ENCODE measurements around the gene PEX14. TPM values are rescaled to one million over a fixed set of nuclear protein-coding genes. Genes with fewer than 3 reads are reported as not detected.
A peak's percentile ranks its signal among the peaks of the same experiment; 100 is the strongest.

PEX14 gene
- polyA plus RNA-seq, 1 donor from 2014 or later, result 13.5 TPM

- H3K27me3 ChIP-seq (ENCODE audit: insufficient read depth, low read depth, low read length), result no peaks in the 10 kb centered on the region
- H3K4me2 ChIP-seq (ENCODE audit: low read length), result no peak overlapping the region
- H2AFZ ChIP-seq (ENCODE audit: low read depth, low read length), result no peak overlapping the region
- H3K27ac ChIP-seq (ENCODE audit: low read length), result no peak overlapping the region
- TF ChIP-seq CTCF (IDR thresholded peaks at IDR 0.05; ENCODE audit: poor library complexity, severe bottlenecking) (no peak), EZH2 (IDR thresholded peaks at IDR 0.05; ENCODE audit: borderline replicate concordance, insufficient read depth, low read length, poor library complexity, severe bottlenecking) (no peak), POLR2AphosphoS5 (IDR thresholded peaks at IDR 0.05) (no peak), TAF1 (IDR thresholded peaks at IDR 0.05; ENCODE audit: low read depth) (no peak), SMC3 (conservative IDR thresholded peaks at IDR 0.05; ENCODE audit: poor library complexity) (no peak), MXI1 (conservative IDR thresholded peaks at IDR 0.05; ENCODE audit: poor library complexity, severe bottlenecking) (no peak), EP300 (conservative IDR thresholded peaks at IDR 0.05; ENCODE audit: poor library complexity, severe bottlenecking) (no peak), RAD21 (conservative IDR thresholded peaks at IDR 0.05) (no peak)
- TF ChIP-seq, protein P1, sequence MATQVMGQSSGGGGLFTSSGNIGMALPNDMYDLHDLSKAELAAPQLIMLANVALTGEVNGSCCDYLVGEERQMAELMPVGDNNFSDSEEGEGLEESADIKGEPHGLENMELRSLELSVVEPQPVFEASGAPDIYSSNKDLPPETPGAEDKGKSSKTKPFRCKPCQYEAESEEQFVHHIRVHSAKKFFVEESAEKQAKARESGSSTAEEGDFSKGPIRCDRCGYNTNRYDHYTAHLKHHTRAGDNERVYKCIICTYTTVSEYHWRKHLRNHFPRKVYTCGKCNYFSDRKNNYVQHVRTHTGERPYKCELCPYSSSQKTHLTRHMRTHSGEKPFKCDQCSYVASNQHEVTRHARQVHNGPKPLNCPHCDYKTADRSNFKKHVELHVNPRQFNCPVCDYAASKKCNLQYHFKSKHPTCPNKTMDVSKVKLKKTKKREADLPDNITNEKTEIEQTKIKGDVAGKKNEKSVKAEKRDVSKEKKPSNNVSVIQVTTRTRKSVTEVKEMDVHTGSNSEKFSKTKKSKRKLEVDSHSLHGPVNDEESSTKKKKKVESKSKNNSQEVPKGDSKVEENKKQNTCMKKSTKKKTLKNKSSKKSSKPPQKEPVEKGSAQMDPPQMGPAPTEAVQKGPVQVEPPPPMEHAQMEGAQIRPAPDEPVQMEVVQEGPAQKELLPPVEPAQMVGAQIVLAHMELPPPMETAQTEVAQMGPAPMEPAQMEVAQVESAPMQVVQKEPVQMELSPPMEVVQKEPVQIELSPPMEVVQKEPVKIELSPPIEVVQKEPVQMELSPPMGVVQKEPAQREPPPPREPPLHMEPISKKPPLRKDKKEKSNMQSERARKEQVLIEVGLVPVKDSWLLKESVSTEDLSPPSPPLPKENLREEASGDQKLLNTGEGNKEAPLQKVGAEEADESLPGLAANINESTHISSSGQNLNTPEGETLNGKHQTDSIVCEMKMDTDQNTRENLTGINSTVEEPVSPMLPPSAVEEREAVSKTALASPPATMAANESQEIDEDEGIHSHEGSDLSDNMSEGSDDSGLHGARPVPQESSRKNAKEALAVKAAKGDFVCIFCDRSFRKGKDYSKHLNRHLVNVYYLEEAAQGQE (IDR thresholded peaks at IDR 0.05; ENCODE audit: borderline replicate concordance), result no peak
- no peaks in the 10 kb centered on the region for H3K9me2 ChIP-seq (ENCODE audit: insufficient read depth, low read length)
- H3K4me3 ChIP-seq (ENCODE audit: low read length), result no peak overlapping the region
- H3K9me3 ChIP-seq (ENCODE audit: low read length), result no peaks in the 10 kb centered on the region
- no peaks in the 10 kb centered on the region for H3K36me3 ChIP-seq (ENCODE audit: insufficient read depth, low read length)
- H3K9ac ChIP-seq (ENCODE audit: low read length), result no peak overlapping the region
- no peaks in the 10 kb centered on the region for H4K20me1 ChIP-seq (ENCODE audit: insufficient read depth)
- no peaks in the 10 kb centered on the region for H3K79me2 ChIP-seq (replicated peaks; ENCODE audit: insufficient read depth, low read length)
- peaks cover 5% of the 10 kb centered on the region for H3F3A ChIP-seq (ENCODE audit: insufficient read depth, low read length, poor library complexity, severe bottlenecking)
Observed at GRCh38 chr1:10517677-10517982, 42.9 kb downstream of the PEX14 start.

DNA sequence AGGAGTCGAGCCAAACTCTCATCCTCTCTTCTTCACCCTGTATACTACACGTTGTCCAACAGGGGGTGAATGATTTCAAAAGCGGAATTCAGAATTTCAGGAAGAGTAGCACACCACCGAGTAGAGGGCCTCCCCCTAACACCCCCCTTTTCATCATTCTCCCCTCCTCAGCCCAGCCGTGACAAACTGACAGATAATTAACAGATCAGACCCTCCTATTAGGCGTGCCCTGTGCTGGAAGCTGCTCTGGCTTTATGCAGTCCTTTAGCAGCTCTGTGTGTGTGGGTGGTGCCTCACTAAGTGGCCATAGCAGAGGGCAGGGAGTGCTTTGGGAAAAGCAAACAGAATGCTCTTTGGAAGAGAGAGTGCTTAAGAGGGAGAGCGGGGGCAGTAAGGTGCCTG, 44.3 kb downstream of the PEX14 start:
- no peaks in the 10 kb centered on the region for H4K20me1 ChIP-seq (ENCODE audit: insufficient read depth)
- H3K27ac ChIP-seq (ENCODE audit: low read length), result no peak overlapping the region
- H3K9me3 ChIP-seq (ENCODE audit: low read length), result no peaks in the 10 kb centered on the region
- H3K9me2 ChIP-seq (ENCODE audit: insufficient read depth, low read length), result no peaks in the 10 kb centered on the region
- no peaks in the 10 kb centered on the region for H3F3A ChIP-seq (ENCODE audit: insufficient read depth, low read length, poor library complexity, severe bottlenecking)
- H3K79me2 ChIP-seq (replicated peaks; ENCODE audit: insufficient read depth, low read length), result no peaks in the 10 kb centered on the region
- H3K4me3 ChIP-seq (ENCODE audit: low read length), result peak overlapping the region; percentile 39
- no peaks in the 10 kb centered on the region for H3K36me3 ChIP-seq (ENCODE audit: insufficient read depth, low read length)
- no peak overlapping the region for H2AFZ ChIP-seq (ENCODE audit: low read depth, low read length)
- no peak overlapping the region for H3K9ac ChIP-seq (ENCODE audit: low read length)
- TF ChIP-seq, protein P1 (IDR thresholded peaks at IDR 0.05; ENCODE audit: borderline replicate concordance), result no peak
- TF ChIP-seq RAD21 (conservative IDR thresholded peaks at IDR 0.05) (peak; percentile 5), CTCF (IDR thresholded peaks at IDR 0.05; ENCODE audit: poor library complexity, severe bottlenecking) (peak; percentile 43), SMC3 (conservative IDR thresholded peaks at IDR 0.05; ENCODE audit: poor library complexity) (peak; percentile 10)
- no peak overlapping the region for H3K4me2 ChIP-seq (ENCODE audit: low read length)
- H3K27me3 ChIP-seq (ENCODE audit: insufficient read depth, low read depth, low read length), result no peaks in the 10 kb centered on the region
